A673 (cell line): ENCODE measurements around the gene FAM47B. TPM values are rescaled to one million over a fixed set of nuclear protein-coding genes. Genes with fewer than 3 reads are reported as not detected.

Experiments
- BruUV-seq: library from RNA; stranded (reverse); fragments of 400-500 nt; replicated peaks from 2 replicates; lab custom pipeline; 2021; lab: Mats Ljungman, UMichigan
- CTCF ChIA-PET: fragments of 300-600 bp; sonication (Branson Sonifier 250); formaldehyde crosslinking; loops from one replicate; lab custom pipeline; 2022; ENCODE audit warnings: antibody characterized with exemption; lab: Charles Lee
- POLR2A ChIA-PET: fragments of 300-600 bp; sonication (Branson Sonifier 250); formaldehyde crosslinking; loops from one replicate; lab custom pipeline; 2022; ENCODE audit warnings: antibody characterized with exemption; ENCODE audit not compliant: low non-redundant PET; lab: Charles Lee
- DNase-seq: peaks from one replicate; pipeline ENCODE4 v3.0.0-alpha.2; 2015; ENCODE audit warnings: low spot score
- H3K27ac ChIP-seq: fragments of 200-600 bp; sonication (generic); 2 replicates; pipeline ENCODE4 v1.5.1; 2016; ENCODE audit warnings: mixed run types, low read depth, mild to moderate bottlenecking, mixed read lengths, antibody characterized with exemption, low read length; ENCODE audit not compliant: poor library complexity, severe bottlenecking
- H3K27me3 ChIP-seq: fragments of 200-600 bp; sonication (generic); replicated peaks from 2 replicates; pipeline ENCODE4 v1.6.1; 2017; ENCODE audit warnings: mixed run types, low read depth, mild to moderate bottlenecking, mixed read lengths, antibody characterized with exemption, low read length; ENCODE audit not compliant: insufficient read depth, poor library complexity
- H3K36me3 ChIP-seq: fragments of 200-600 bp; sonication (generic); 2 replicates; pipeline ENCODE4 v1.6.1; 2016; ENCODE audit warnings: mixed run types, mild to moderate bottlenecking, mixed read lengths, antibody characterized with exemption, low read length; ENCODE audit not compliant: insufficient read depth, poor library complexity, severe bottlenecking
- H3K4me1 ChIP-seq: fragments of 200-600 bp; sonication (generic); 2 replicates; pipeline ENCODE4 v1.6.1; 2017; ENCODE audit warnings: mixed run types, mild to moderate bottlenecking, mixed read lengths, antibody characterized with exemption, low read length; ENCODE audit not compliant: insufficient read depth, poor library complexity, severe bottlenecking
- H3K4me3 ChIP-seq: fragments of 200-600 bp; sonication (generic); 2 replicates; pipeline ENCODE4 v1.5.1; 2016; ENCODE audit warnings: low read depth, mixed run types, mild to moderate bottlenecking, mixed read lengths, low read length; ENCODE audit not compliant: poor library complexity, severe bottlenecking
- H3K9me3 ChIP-seq: fragments of 200-600 bp; sonication (generic); 2 replicates; pipeline ENCODE4 v1.6.1; 2016; ENCODE audit warnings: mixed run types, low read depth, mild to moderate bottlenecking, mixed read lengths, antibody characterized with exemption, low read length; ENCODE audit not compliant: poor library complexity, severe bottlenecking
- EZH2 ChIP-seq: fragments of 200-600 bp; sonication (generic); IDR thresholded peaks from 2 replicates; pipeline ENCODE4 v1.6.1; 2017; ENCODE audit warnings: borderline replicate concordance, low read depth, mild to moderate bottlenecking, mixed read lengths, antibody characterized with exemption, low read length; ENCODE audit not compliant: poor library complexity, severe bottlenecking
- intact Hi-C: fragments of 100-400 bp; cut with micrococcal nuclease; formaldehyde crosslinking; loops from one replicate; pipeline ENCODE4 v1.10.0; 2022; ENCODE audit not compliant: unreplicated experiment
- total RNA-seq: library from RNA; stranded (reverse); gene quantifications from 2 replicates; pipeline ENCODE4 v1.2.3, GENCODE V29; 2021
- TF ChIP-seq, protein P1 (sequence below): fragments of 300-800, 200-600 bp; sonication (generic); conservative IDR thresholded peaks from 2 replicates; pipeline ENCODE4 v1.5.1; 2017; ENCODE audit warnings: low read depth, mild to moderate bottlenecking, antibody characterized with exemption, low read length, moderate library complexity, mixed read lengths

Gene FAM47B
- total RNA-seq, 1 experiment from 2014 or later = not detected

DNA sequence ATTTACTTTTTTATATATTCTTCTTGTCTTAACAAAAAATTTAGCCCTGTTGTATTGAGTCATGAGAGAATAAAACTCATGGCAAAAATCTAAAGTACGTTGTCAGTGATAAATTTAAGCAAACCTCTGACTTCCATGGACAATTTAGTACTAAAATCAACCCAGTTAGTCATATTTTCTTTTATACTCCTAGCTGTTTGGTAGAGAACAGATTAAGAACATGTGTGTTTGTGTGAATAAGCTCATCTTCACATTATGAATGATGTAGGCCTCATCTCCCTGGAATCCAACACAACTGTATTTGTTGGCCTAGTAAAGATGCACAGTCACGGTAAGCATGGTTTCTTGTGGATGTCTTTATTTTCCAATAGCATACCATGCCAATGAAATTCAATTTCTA lies 40.8 kb upstream of the FAM47B start:
- no peak overlapping the region for H3K27ac ChIP-seq
- H3K36me3 ChIP-seq = no peaks in the 10 kb centered on the region
- CTCF ChIA-PET = no interaction called here
- TF ChIP-seq EZH2 = no peak
- TF ChIP-seq, protein P1, sequence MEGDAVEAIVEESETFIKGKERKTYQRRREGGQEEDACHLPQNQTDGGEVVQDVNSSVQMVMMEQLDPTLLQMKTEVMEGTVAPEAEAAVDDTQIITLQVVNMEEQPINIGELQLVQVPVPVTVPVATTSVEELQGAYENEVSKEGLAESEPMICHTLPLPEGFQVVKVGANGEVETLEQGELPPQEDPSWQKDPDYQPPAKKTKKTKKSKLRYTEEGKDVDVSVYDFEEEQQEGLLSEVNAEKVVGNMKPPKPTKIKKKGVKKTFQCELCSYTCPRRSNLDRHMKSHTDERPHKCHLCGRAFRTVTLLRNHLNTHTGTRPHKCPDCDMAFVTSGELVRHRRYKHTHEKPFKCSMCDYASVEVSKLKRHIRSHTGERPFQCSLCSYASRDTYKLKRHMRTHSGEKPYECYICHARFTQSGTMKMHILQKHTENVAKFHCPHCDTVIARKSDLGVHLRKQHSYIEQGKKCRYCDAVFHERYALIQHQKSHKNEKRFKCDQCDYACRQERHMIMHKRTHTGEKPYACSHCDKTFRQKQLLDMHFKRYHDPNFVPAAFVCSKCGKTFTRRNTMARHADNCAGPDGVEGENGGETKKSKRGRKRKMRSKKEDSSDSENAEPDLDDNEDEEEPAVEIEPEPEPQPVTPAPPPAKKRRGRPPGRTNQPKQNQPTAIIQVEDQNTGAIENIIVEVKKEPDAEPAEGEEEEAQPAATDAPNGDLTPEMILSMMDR = no peak
- intact Hi-C loops = no loop called here
- no peaks in the 10 kb centered on the region for H3K4me1 ChIP-seq
- DNase-seq = no peak
- H3K27me3 ChIP-seq = no peaks in the 10 kb centered on the region
- peaks cover 3% of the 10 kb centered on the region for H3K9me3 ChIP-seq
- POLR2A ChIA-PET = no interaction called here
- BruUV-seq = no TSS peak
- no peak overlapping the region for H3K4me3 ChIP-seq

DNA sequence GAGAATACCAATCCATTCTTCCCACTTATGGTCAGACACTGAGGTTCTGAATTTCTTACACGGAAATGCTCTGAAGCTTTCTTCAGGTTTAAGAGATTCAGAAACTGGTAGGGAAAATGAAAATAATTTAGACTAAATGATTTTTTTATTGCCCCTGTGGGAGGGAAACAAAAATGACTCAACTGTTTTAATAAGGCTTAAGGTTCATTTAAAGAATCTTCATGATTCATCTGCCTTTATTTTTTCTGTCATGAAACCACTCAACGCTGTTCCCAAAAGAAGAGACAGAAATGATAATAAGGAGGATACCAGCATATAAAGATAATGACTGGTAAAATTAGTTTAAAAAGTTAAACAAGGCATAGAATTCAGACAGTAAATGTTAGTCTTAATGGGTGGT lies 39.3 kb upstream of the FAM47B start:
- BruUV-seq = no TSS peak
- Histone ChIP-seq H3K36me3 (no peaks in the 10 kb centered on the region), H3K27me3 (no peaks in the 10 kb centered on the region), H3K4me3 (no peak overlapping the region), H3K27ac (no peak overlapping the region), H3K4me1 (no peaks in the 10 kb centered on the region), H3K9me3 (peaks cover 3% of the 10 kb centered on the region)
- ChIA-PET CTCF (no interaction called here), POLR2A (no interaction called here)
- intact Hi-C loops = no loop called here
- no peak for TF ChIP-seq EZH2
- TF ChIP-seq, protein P1 = no peak
- DNase-seq = peak; percentile 54

GRCh38 chrX:34909151-34909550 lies 33.4 kb upstream of the FAM47B start:
- ChIA-PET CTCF (no interaction called here), POLR2A (no interaction called here)
- BruUV-seq = no TSS peak
- Histone ChIP-seq H3K4me1 (no peaks in the 10 kb centered on the region), H3K4me3 (no peak overlapping the region), H3K36me3 (no peaks in the 10 kb centered on the region), H3K27me3 (no peaks in the 10 kb centered on the region), H3K9me3 (no peaks in the 10 kb centered on the region), H3K27ac (no peak overlapping the region)
- intact Hi-C loops = no loop called here
- no peak for TF ChIP-seq EZH2
- TF ChIP-seq, protein P1 = no peak
- no peak for DNase-seq
